Measurements from ENCODE around the gene RUNX1. TPM values are rescaled to one million over a fixed set of nuclear protein-coding genes. Genes with fewer than 3 reads are reported as not detected.

The RUNX1 gene
- total and polyA plus RNA-seq, 2 of the 13 experiments (the other 11 are each of a cell fraction or from before 2014, with no cell fraction given), result 5.4 to 6.4 TPM

DNA sequence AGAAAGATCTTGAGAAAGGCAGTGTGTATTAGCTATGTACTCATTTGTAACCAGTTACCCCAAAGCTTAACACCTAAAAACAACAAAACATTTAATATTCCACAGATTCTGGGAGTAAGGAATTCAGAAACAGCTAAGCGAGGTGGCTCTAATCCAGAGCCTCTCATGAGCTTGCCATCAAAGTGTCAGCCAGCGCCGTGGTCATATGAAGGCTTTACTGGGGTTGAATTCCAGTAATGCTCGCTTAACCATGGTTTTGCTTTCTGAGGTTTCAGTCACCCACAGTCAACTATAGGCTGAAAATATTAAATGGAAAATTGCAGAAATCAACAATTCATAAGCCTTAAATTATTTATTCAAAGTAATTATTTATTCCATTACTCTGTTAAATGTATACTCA, 278.5 kb downstream of the RUNX1 start (continued):
- TF ChIP-seq ZNF615 (CRISPR knock-in tag; IDR thresholded peaks at IDR 0.05; ENCODE audit: borderline replicate concordance) (no peak), ZNF670 (CRISPR knock-in tag; IDR thresholded peaks at IDR 0.05; ENCODE audit: borderline replicate concordance) (no peak)

DNA sequence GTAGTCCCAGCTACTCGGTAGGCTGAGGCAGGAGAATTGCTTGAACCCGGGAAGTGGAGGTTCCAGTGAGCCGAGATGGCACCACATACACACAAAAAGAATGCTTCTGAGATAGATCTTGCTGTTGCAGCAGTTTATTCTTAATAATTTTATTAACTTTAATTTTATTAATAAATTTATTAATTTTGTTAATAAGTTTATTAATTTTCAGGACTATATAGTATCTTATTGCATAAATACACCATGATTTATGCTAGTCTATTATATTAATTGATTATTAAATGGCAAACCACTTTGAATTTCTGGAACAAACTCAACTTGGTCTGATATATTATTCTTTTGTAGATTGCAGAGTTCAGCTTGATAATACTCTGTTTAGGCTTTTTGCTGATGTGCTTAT, 280.8 kb downstream of the RUNX1 start:
- no peaks in the 10 kb centered on the region for H3K79me2 ChIP-seq (ENCODE audit: insufficient read depth, low read length)
- no peaks in the 10 kb centered on the region for H3K9me3 ChIP-seq (ENCODE audit: low read length)
- intact Hi-C loops (cut with micrococcal nuclease; ENCODE audit: unreplicated experiment), result no loop called here
- no peak overlapping the region for H3K4me2 ChIP-seq (ENCODE audit: low read depth, low read length)
- no peak overlapping the region for H3K27ac ChIP-seq (ENCODE audit: extremely low read length, insufficient read depth, low read length)
- H3K36me3 ChIP-seq (replicated peaks in 1 of 2; ENCODE audit: control insufficient read depth in 1 of 2, insufficient read depth in 2 of 2, low read length in 2 of 2), result no peaks in the 10 kb centered on the region
- no peaks in the 10 kb centered on the region for H4K20me1 ChIP-seq (ENCODE audit: insufficient read depth, low read length)
- FAIRE-seq (no peak), ATAC-seq (no peak), DNase-seq (ENCODE audit: low spot score) (no peak)
- POLR2A ChIA-PET, result no interaction called here
- CTCF ChIA-PET (ENCODE audit: low intra/inter-chr PET ratio, low total read pairs), result no interaction called here
- in situ Hi-C loops (cut with HindIII; ENCODE audit: extremely low pct_ligation_motif_present, low pct_unique_long_range_greater_than_20kb), result no loop called here
- H3K27me3 ChIP-seq (ENCODE audit: control insufficient read depth in 1 of 2, insufficient read depth in 2 of 2, low read length in 2 of 2), result no peaks in the 10 kb centered on the region
- BruUV-seq (replicated peaks), result no TSS peak
- H2AFZ ChIP-seq (ENCODE audit: low read length), result no peak overlapping the region
- H3K9ac ChIP-seq (ENCODE audit: insufficient read depth, low read depth, low read length), result no peak overlapping the region
- WGBS (ENCODE audit: low lambda C conversion rate), result 100% methylated on average over 3 of the region's 3 CpGs
- no peak overlapping the region for H3K4me3 ChIP-seq (replicated peaks in 1 of 3; ENCODE audit: insufficient read depth in 1 of 3, low read depth in 2 of 3, low read length in 3 of 3)
- peaks cover 27% of the 10 kb centered on the region for H3K4me1 ChIP-seq (ENCODE audit: insufficient read depth, low read length)
- TF ChIP-seq ZNF652 (CRISPR knock-in tag; IDR thresholded peaks at IDR 0.05; ENCODE audit: borderline replicate concordance, low read depth), result no peak
- no peak for TF ChIP-seq ARID2 (CRISPR knock-in tag; IDR thresholded peaks at IDR 0.05; ENCODE audit: borderline replicate concordance)
- no peak for TF ChIP-seq RNF219 (CRISPR knock-in tag; IDR thresholded peaks at IDR 0.05)
- TF ChIP-seq ZNF138 (CRISPR knock-in tag; IDR thresholded peaks at IDR 0.05; ENCODE audit: low read depth), result no peak
- no peak for TF ChIP-seq ZNF547 (CRISPR knock-in tag; IDR thresholded peaks at IDR 0.05)
- no peak for TF ChIP-seq ZNF619 (CRISPR knock-in tag; IDR thresholded peaks at IDR 0.05)
- no peak for TF ChIP-seq ZNF577 (CRISPR knock-in tag; IDR thresholded peaks at IDR 0.05; ENCODE audit: borderline replicate concordance, low read depth)
- TF ChIP-seq AFF4 (CRISPR knock-in tag; IDR thresholded peaks at IDR 0.05), result no peak
- no peak for TF ChIP-seq RCOR2 (CRISPR knock-in tag; IDR thresholded peaks at IDR 0.05)
- TF ChIP-seq ZNF234 (CRISPR knock-in tag; conservative IDR thresholded peaks at IDR 0.05), result no peak
- no peak for TF ChIP-seq ZKSCAN5 (CRISPR knock-in tag; IDR thresholded peaks at IDR 0.05)

Data from HepG2 (cell line).